ENCODE results near the gene TMEM63A.
"Not testable (repeated sequence)": the region's sequence is repeated elsewhere in the genome, so short reads cannot be mapped to it uniquely, and the experiment has no call there.

Gene TMEM63A

GRCh38 chr1:225908773-225909172 lies 26.6 kb upstream of the TMEM63A start:
- no peak for DNase-seq (ENCODE audit: low read depth in 2 of 2)

DNA sequence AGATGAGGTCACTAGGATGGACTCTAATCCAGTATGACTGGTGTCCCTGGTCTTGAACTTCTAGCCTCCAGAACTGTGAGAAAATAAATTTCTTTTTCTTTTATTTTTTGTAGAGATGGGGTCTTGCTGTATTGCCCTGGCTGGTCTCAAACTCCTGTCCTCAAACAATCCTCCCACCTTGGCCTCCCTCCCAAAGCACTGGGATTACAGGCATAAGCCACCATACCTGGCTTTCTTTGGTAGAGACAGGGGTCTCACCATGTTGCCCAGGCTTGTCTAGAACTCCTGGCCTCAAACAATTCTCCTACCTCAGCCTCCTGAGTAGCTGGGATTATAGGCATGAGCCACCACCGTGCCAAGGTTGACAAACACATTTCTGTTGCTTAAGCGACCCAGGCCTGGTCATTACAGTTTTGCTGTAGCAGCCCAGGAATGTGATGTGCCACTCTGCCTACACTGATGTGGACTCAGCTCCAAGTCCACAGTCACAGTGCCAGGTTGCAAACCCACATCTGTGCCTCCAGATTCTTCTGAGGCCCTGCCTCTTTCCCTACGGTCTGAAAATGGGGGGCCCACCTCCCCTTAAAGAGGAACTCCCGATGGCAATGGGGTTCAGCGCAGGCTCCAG lies 25.9 kb upstream of the TMEM63A start:
- DNase-seq (ENCODE audit: low read depth in 2 of 2) = no peak

- no peak for DNase-seq (ENCODE audit: low read depth in 2 of 2)
These were observed 25.2 kb upstream of the TMEM63A start for GRCh38 chr1:225907341-225907740.

DNA sequence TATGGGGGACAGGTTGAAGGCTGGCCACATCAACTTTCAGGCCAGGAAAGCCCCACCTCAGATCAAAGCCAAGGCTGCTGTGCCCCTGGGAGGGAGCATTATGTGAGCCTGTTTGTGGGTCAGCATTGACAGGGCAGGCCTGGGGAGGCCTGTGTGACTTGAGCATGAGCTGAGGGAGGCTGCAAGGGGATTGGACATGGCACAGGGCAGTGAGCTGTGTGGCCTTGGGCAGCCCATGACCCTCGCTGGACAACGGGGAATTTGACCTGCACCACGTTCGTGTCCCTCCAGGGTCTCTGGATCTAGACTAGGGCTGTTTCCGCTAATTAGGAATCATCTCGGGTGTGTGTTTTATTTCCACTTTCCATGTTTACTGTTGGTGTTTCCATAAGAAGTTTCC lies 24.3 kb upstream of the TMEM63A start:
- no peak for DNase-seq (ENCODE audit: low read depth in 2 of 2)

GRCh38 chr1:225903623-225904022 lies 21.4 kb upstream of the TMEM63A start:
- no peak for DNase-seq (ENCODE audit: low read depth in 2 of 2)

- DNase-seq (ENCODE audit: low read depth in 2 of 2) = no peak
These were observed 17.1 kb upstream of the TMEM63A start for GRCh38 chr1:225899044-225899925.

DNA sequence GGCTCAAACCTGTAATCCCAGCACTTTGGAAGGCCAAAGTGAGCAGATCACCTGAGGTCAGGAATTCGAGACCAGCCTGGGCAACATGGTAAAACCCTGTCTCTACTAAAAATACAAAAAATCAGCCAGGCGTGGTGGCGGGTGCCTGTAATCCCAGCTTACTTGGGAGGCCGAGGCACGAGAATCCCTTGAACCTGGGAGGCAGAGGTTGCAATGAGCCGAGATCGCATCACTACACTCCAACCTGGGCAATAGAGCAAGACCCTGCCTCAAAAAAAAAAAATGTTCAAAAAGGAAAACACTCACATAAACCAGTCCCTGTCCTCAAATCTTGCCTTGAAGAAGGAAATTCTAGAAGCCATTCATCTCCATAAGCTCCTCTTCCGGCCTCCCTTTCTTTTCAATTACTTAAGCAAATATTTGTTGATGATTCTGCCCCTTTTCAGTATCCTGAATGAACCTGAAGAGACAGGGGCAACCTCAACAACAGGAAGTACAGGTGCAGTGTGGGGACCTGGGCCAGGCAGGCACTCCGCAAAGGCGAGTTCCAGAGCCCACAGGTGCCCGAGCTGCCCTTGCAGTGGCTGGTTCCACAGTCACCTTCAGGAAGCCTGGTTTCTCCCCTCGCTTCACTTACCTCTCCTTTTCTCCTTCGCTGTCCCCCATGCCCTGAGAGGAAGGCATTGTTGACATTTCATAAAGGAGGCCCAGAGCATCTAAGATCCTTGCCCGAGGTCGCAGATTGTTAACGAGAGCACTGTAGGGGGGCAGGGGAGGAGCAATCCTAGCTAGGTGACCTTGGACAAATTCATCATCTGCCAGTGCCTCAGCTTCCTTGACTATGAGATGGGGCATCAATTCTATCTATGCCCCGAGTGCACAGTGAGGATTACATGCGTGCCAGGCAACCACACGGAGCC lies 15.7 kb upstream of the TMEM63A start:
- DNase-seq (ENCODE audit: low read depth in 2 of 2) = peak in 1 of 2 donors; percentile 6

GRCh38 chr1:225896937-225897549 lies 14.9 kb upstream of the TMEM63A start:
- peak; percentile 31 to 34 for DNase-seq (ENCODE audit: low read depth in 2 of 2)

DNA sequence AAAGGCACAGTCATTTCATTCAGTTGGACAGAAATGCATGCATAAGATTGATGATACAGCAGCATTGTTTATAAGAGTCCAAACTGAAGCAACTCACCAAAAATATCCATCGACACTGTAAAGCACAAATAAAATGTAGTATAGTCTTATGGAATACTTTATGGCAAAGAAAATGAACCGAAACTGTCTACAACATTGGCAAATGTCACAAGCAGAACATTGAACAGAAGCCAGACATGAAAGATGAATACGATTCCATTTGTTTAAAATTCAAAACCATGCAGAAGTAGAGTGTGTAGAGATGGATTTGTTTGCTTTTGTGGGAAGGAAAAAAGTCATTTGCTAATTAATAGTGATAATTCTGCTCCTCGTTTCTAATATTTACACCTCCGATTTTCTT lies 14.3 kb upstream of the TMEM63A start:
- DNase-seq (ENCODE audit: low read depth in 2 of 2) = no peak

- DNase-seq (ENCODE audit: low read depth in 2 of 2) = no peak
These were observed 10.1 kb upstream of the TMEM63A start for GRCh38 chr1:225892307-225892706.

DNA sequence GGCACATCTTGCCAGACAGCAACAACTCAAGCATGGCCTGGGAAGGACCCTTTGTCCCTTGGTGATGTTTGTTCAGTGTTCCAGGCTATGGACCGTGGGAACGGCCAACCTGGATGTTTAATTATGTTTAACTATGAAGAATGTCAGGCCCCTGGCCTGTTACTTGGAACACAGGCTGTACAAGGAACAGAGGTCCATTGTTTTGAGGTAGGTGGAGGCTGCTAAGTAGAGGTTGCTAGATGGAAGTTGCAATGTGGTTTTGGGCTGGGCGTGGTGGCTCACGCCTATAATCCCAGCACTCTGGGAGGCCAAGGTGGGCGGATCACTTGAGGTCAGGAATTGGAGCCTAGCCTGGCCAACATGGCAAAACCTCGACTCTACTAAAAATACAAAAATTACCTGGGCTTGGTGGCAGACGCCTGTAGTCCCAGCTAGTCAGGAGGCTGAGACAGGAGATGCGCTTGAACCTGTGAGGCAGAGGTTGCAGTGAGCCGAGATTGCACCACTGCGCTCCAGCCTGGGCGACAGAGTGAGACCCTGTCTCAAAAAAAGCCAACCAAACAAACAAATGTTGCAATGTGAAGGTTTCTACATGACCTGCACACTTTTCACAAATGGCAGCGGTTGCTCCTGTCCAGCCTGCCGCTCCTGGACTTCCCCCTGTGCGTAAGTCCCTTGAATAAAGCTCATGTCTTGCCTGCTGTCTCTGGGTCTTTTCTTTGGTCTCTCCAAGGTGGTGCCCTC lies 9.2 kb upstream of the TMEM63A start:
- no peak for DNase-seq (ENCODE audit: low read depth in 2 of 2)

- no peak for DNase-seq (ENCODE audit: low read depth in 2 of 2)
These were observed 8.4 kb upstream of the TMEM63A start for GRCh38 chr1:225890346-225891228.

- DNase-seq (ENCODE audit: low read depth in 2 of 2) = no peak
These were observed 7.6 kb upstream of the TMEM63A start for GRCh38 chr1:225889743-225890142.

GRCh38 chr1:225888898-225889601 lies 6.9 kb upstream of the TMEM63A start, which contains the start of gene LEFTY1:
LEFTY1 (minus strand) TSS chr1:225889146; CDS start chr1:225889066, 80 bp downstream.
- no peak for DNase-seq (ENCODE audit: low read depth in 2 of 2)

- no peak for DNase-seq (ENCODE audit: low read depth in 2 of 2)
These were observed 6.2 kb upstream of the TMEM63A start for GRCh38 chr1:225888289-225888897.

DNA sequence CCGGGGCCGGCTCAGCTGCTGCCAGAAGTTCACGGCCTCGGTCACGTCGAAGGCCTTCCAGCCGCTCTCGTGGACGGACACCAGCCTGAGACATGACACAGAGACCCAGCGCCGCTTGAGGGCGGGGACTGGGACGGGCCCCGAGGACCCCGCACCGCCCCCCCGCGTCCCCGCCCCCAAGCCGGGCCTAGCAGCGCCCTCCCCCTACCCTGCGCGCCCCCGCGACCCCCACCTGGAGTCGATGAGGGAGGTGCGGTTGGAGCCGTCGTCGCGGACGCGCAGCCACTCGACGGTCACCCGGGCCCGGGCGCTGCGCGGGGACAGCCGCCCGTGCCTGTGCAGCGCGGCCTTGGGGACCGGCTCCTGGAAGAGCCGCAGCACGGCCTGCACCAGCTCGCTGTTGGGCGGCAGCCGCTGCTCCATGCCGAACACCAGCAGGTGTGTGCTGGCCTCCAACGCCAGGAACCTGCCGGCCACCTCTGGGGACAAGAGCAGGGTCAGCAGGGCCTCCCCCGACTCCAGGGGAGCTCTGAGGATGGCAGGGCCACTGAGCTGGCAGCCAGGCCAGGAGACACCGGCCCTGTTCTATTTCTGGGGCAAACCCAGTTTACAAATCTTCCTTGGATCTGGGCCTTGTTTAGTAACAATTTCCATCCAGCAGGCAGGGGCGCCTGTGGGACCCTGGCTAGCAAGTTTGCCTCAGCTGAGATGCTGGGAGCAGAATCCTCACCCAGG lies 5.5 kb upstream of the TMEM63A start:
- DNase-seq (ENCODE audit: low read depth in 2 of 2) = not testable (repeated sequence)

DNA sequence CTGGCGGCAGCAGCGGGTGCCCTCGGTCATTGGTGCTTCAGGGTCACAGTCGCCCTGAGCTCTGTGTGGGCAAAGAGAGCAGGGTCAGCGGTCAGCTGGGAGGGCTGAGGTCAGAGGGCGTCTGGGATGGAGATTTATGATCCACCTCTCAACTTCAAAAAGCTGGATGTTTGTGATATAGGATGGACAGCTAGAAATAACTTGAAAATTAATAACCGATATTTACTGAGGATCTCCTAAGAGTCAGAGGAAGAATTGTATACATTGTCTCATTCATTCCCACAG lies 4.8 kb upstream of the TMEM63A start:
- DNase-seq (ENCODE audit: low read depth in 2 of 2) = no peak
